H54 (cell line): ENCODE measurements around the gene SLC4A2.

ENCODE experiments used
- DNase-seq: peaks from one replicate; pipeline ENCODE4 v3.0.0; 2011; ENCODE audit warnings: low spot score, mixed read lengths; ENCODE audit not compliant: insufficient read length
- FAIRE-seq: peaks from 3 replicates; lab custom pipeline; 2011; peaks lifted over from hg19 to GRCh38; lab: Jason Lieb, UNC
- POLR2A ChIP-seq: IDR thresholded peaks from 2 replicates; pipeline ENCODE4 v1.6.1; 2011; ENCODE audit warnings: low read depth, mild to moderate bottlenecking, low read length

SLC4A2 gene

GRCh38 chr7:151104411-151105235 is 45.2 kb downstream of the SLC4A2 start:
- TF ChIP-seq POLR2A, result no peak
- no peak for DNase-seq
- no peak for FAIRE-seq

GRCh38 chr7:151107882-151108281 is 48.5 kb downstream of the SLC4A2 start:
- no peak for TF ChIP-seq POLR2A
- DNase-seq, result no peak
- FAIRE-seq, result no peak

GRCh38 chr7:151109094-151110048 is 50.0 kb downstream of the SLC4A2 start:
- DNase-seq, result no peak
- FAIRE-seq, result no peak
- 0 out of 2 replicates have a peak, but pooled peaks have one; percentile 9 for TF ChIP-seq POLR2A

GRCh38 chr7:151110236-151110940 is 51.0 kb downstream of the SLC4A2 start:
- no peak for TF ChIP-seq POLR2A
- no peak for FAIRE-seq
- no peak for DNase-seq

GRCh38 chr7:151110941-151111645 is 51.7 kb downstream of the SLC4A2 start:
- no peak for TF ChIP-seq POLR2A
- DNase-seq (peak; percentile 94), FAIRE-seq (no peak)

- peak; percentile 99 for DNase-seq
- no peak for TF ChIP-seq POLR2A
- no peak for FAIRE-seq
Observed at GRCh38 chr7:151113344-151114150, 54.2 kb downstream of the SLC4A2 start.

GRCh38 chr7:151114151-151115090 is 55.0 kb downstream of the SLC4A2 start:
- FAIRE-seq, result no peak
- no peak for TF ChIP-seq POLR2A
- DNase-seq, result peak; percentile 76

- no peak for FAIRE-seq
- no peak for DNase-seq
- TF ChIP-seq POLR2A, result no peak
Observed at GRCh38 chr7:151115121-151115835, 55.9 kb downstream of the SLC4A2 start.

GRCh38 chr7:151115836-151116418 is 56.5 kb downstream of the SLC4A2 start:
- no peak for FAIRE-seq
- TF ChIP-seq POLR2A, result no peak
- no peak for DNase-seq

- no peak for TF ChIP-seq POLR2A
- FAIRE-seq (no peak), DNase-seq (no peak)
Observed at GRCh38 chr7:151116603-151117440, 57.4 kb downstream of the SLC4A2 start.
